ENCODE measurements around the gene CHMP2A. TPM values are rescaled to one million over a fixed set of nuclear protein-coding genes. Genes with fewer than 3 reads are reported as not detected.

CHMP2A gene
- total and polyA plus RNA-seq, 2 experiments from 2014 or later = 88.4 to 196 TPM

DNA sequence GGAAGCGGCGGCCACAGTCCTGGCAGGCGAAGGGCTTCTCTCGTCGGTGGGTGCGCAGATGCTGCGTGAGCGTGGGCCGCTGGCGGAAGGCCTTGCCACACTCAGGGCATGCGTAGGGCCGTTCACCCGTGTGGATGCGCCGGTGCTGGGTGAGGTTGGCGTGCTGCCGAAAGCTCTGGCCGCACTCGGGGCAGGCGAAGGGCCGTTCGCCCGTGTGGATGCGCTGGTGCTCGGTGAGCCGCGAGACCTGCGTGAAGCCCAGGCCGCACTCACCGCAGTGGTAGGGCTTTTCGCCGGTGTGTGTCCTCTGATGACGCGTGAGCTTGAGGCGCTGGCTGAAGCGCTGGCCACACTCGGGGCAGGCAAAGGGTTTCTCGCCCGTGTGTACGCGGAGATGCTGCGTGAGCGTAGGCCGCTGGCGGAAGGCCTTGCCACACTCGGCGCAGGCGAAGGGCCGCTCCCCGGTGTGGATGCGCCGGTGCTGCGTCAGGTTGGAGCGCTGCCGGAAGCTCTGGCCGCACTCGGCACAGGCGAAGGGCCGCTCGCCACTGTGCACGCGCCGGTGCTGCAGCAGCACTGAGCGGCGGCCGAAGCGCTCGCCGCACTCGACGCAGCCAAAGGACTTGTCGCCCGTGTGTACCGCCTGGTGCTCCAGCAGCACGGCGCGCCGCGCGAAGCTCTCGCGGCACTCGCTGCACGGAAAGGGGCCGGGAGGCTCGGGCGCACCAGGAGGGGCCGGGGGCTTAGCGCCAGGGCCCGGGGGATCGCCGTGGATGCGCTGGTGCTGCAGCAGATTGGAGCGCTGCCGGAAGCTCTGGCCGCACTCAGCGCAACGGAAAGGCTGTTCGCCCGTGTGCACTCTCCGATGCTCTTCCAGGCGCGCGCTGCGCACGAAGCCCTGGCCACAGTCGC, 7.5 kb upstream of the CHMP2A start:
- DNase-seq (ENCODE audit: low spot score) = peak; percentile 27
- TF ChIP-seq, protein P1, sequence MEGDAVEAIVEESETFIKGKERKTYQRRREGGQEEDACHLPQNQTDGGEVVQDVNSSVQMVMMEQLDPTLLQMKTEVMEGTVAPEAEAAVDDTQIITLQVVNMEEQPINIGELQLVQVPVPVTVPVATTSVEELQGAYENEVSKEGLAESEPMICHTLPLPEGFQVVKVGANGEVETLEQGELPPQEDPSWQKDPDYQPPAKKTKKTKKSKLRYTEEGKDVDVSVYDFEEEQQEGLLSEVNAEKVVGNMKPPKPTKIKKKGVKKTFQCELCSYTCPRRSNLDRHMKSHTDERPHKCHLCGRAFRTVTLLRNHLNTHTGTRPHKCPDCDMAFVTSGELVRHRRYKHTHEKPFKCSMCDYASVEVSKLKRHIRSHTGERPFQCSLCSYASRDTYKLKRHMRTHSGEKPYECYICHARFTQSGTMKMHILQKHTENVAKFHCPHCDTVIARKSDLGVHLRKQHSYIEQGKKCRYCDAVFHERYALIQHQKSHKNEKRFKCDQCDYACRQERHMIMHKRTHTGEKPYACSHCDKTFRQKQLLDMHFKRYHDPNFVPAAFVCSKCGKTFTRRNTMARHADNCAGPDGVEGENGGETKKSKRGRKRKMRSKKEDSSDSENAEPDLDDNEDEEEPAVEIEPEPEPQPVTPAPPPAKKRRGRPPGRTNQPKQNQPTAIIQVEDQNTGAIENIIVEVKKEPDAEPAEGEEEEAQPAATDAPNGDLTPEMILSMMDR (IDR thresholded peaks at IDR 0.05; ENCODE audit: poor library complexity) = no peak
- TF ChIP-seq EZH2 (IDR thresholded peaks at IDR 0.05; ENCODE audit: borderline replicate concordance) = no peak
- TF ChIP-seq EZH2phosphoT487 (IDR thresholded peaks at IDR 0.05; ENCODE audit: low read depth, severe bottlenecking, unreplicated experiment) = no peak
- WGBS (ENCODE audit: low lambda C conversion rate, missing lambda C conversion rate) = 75% methylated on average over 83 of the region's 107 CpGs

DNA sequence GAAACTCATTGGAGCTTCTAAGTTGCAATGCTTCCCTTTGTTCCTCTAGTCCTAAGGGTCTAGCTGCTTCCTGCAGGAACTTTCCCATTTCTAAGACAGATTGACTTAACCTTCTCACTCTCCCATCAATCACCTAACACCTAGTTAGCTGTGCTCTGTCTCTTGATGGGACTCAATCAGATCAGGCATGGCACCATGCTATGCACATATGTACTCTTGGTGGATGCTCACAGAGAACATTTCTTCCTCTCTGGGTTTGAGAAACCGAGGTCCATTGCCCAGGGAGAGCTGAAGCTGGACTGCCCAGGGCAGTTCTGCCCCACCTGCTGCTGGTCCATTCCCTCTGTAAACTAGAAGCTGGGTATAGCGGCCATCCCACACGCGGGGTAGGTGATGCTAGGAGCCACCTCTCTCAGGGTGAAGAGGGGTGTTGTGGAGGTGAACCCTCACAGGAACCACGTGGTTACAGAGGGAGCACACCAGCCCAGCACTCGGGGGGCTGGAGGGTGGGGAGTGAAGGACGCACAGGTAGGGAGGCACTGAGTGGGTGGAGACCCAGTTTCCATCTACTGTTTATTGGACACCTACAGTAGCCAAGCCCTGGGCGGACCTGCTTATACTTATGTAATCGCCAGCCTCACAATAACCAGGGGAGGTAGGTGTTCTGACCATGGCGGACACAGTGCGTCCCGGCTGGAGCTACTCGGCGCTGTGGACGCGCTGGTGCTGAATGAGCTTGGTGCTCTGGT, 6.6 kb upstream of the CHMP2A start:
- Histone ChIP-seq H3K79me2 (peaks cover 36% of the 10 kb centered on the region), H4K20me1 (ENCODE audit: insufficient read depth, poor library complexity, severe bottlenecking) (no peaks in the 10 kb centered on the region), H3K4me3 (no peak overlapping the region), H3K9me2 (replicated peaks; ENCODE audit: insufficient read depth) (no peaks in the 10 kb centered on the region), H3K27ac (no peak overlapping the region), H3K27me3 (no peaks in the 10 kb centered on the region), H3K9me3 (ENCODE audit: low read depth) (no peaks in the 10 kb centered on the region), H3K4me2 (no peak overlapping the region), H3K36me3 (replicated peaks; ENCODE audit: insufficient read depth, low read depth) (no peaks in the 10 kb centered on the region), H2AFZ (no peak overlapping the region), H3K4me1 (ENCODE audit: insufficient read depth) (peaks cover 14% of the 10 kb centered on the region)
- WGBS (ENCODE audit: low lambda C conversion rate, missing lambda C conversion rate) = 95% methylated on average over 16 of the region's 16 CpGs
- TF ChIP-seq, protein P1 (IDR thresholded peaks at IDR 0.05; ENCODE audit: poor library complexity) = no peak
- TF ChIP-seq EZH2 (IDR thresholded peaks at IDR 0.05; ENCODE audit: borderline replicate concordance) (no peak), EZH2phosphoT487 (IDR thresholded peaks at IDR 0.05; ENCODE audit: low read depth, severe bottlenecking, unreplicated experiment) (no peak)
- peak; percentile 3 for DNase-seq (ENCODE audit: low spot score)

More for the DNA sequence above, 7.5 kb upstream of the CHMP2A start:
- H3K4me3 ChIP-seq = no peak overlapping the region
- H3K36me3 ChIP-seq (replicated peaks; ENCODE audit: insufficient read depth, low read depth) = no peaks in the 10 kb centered on the region
- no peaks in the 10 kb centered on the region for H3K27me3 ChIP-seq
- H4K20me1 ChIP-seq (ENCODE audit: insufficient read depth, poor library complexity, severe bottlenecking) = no peaks in the 10 kb centered on the region
- H2AFZ ChIP-seq = no peak overlapping the region
- H3K9me2 ChIP-seq (replicated peaks; ENCODE audit: insufficient read depth) = no peaks in the 10 kb centered on the region
- no peaks in the 10 kb centered on the region for H3K9me3 ChIP-seq (ENCODE audit: low read depth)
- peak overlapping the region; percentile 73 for H3K4me2 ChIP-seq
- H3K79me2 ChIP-seq = peaks cover 27% of the 10 kb centered on the region
- H3K4me1 ChIP-seq (ENCODE audit: insufficient read depth) = peaks cover 8% of the 10 kb centered on the region
- no peak overlapping the region for H3K27ac ChIP-seq

DNA sequence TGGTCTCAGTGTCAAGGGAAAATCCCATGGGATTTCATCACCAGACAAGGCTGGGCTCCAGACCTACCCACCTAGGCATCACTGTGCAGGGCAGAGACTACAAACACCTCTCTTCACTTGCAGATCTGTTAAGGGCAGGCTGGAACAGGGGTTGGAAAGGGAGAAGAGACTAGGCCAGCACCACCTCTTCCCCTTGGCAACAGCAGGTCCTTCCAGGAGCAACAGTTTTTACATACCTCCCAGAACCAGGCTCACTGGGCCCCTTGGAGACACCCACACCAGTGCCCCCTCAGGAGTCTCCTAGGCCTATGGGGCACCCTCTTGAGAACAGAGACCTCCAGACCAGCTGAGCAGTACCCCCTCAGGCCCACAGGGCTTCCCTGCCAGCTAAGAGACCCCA, 6.0 kb upstream of the CHMP2A start:
- H4K20me1 ChIP-seq (ENCODE audit: insufficient read depth, poor library complexity, severe bottlenecking) = no peaks in the 10 kb centered on the region
- no peaks in the 10 kb centered on the region for H3K27me3 ChIP-seq
- peaks cover 16% of the 10 kb centered on the region for H3K4me1 ChIP-seq (ENCODE audit: insufficient read depth)
- no peak overlapping the region for H3K4me3 ChIP-seq
- TF ChIP-seq, protein P1 (IDR thresholded peaks at IDR 0.05; ENCODE audit: poor library complexity) = no peak
- peak overlapping the region; percentile 77 for H3K4me2 ChIP-seq
- H3K36me3 ChIP-seq (replicated peaks; ENCODE audit: insufficient read depth, low read depth) = no peaks in the 10 kb centered on the region
- H3K9me2 ChIP-seq (replicated peaks; ENCODE audit: insufficient read depth) = no peaks in the 10 kb centered on the region
- H3K27ac ChIP-seq = no peak overlapping the region
- no peak overlapping the region for H2AFZ ChIP-seq
- no peaks in the 10 kb centered on the region for H3K9me3 ChIP-seq (ENCODE audit: low read depth)
- peak; percentile 2 for DNase-seq (ENCODE audit: low spot score)
- peaks cover 42% of the 10 kb centered on the region for H3K79me2 ChIP-seq

Data from hepatocyte (in vitro differentiated cells).